IMR-90 (cell line): Measurements from ENCODE around the gene VASH1.

Experiments
- BHLHE40 ChIP-seq: fragments of 150-350 bp; IDR thresholded peaks from 2 replicates; pipeline ENCODE4 v1.6.1; 2016; ENCODE audit warnings: mild to moderate bottlenecking, low read depth, low read length
- CTCF ChIP-seq: conservative IDR thresholded peaks from 2 replicates; pipeline ENCODE4 v1.5.1; 2012; ENCODE audit warnings: mild to moderate bottlenecking, low read depth, low read length, improper control_type of control experiment
- POLR2A ChIP-seq: IDR thresholded peaks from 2 replicates; pipeline ENCODE4 v1.6.1; 2012; ENCODE audit warnings: mild to moderate bottlenecking, low read depth, low read length
- RAD21 ChIP-seq: IDR thresholded peaks from 2 replicates; pipeline ENCODE4 v1.6.1; 2012; ENCODE audit warnings: low read length, improper control_type of control experiment
- SMC3 ChIP-seq: fragments of 150-350 bp; IDR thresholded peaks from 2 replicates; pipeline ENCODE4 v1.6.1; 2016; ENCODE audit warnings: low read depth, mild to moderate bottlenecking, antibody characterized with exemption, low read length, moderate library complexity

- TF ChIP-seq SMC3 (no peak), CTCF (no peak), POLR2A (no peak), BHLHE40 (no peak), RAD21 (no peak)
Measured at GRCh38 chr14:76782115-76782884, 21.0 kb downstream of the VASH1 start.
